IPS DF 19.7 (cell line): ENCODE data around the gene ZFC3H1.
"Not testable (repeated sequence)": the region's sequence is repeated elsewhere in the genome, so short reads cannot be mapped to it uniquely, and the experiment has no call there.

ENCODE experiments used
- DNase-seq: peaks from one replicate; pipeline ENCODE4 v3.0.0-alpha.2; 2013; ENCODE audit warnings: low read depth, low spot score

ZFC3H1 gene

DNA sequence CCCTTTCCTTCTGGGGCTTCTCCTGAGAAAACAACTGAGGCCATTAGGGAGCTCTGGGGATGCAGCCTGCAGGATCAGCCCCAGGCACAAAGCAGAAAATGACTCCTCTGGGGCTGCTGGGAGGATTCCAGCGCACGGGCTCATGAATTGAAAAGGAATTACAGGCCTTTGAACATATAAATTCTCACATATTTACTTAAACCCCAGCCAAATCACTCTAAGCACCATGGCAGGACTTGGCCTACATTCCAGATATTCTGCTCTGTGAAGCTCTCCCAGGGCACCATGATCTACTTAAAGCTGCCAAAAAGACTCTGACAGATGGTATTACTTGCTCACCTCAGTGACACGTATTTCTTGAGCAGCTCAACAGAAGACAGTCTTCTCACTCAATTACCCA lies 87.2 kb downstream of the ZFC3H1 start:
- no peak for DNase-seq

DNA sequence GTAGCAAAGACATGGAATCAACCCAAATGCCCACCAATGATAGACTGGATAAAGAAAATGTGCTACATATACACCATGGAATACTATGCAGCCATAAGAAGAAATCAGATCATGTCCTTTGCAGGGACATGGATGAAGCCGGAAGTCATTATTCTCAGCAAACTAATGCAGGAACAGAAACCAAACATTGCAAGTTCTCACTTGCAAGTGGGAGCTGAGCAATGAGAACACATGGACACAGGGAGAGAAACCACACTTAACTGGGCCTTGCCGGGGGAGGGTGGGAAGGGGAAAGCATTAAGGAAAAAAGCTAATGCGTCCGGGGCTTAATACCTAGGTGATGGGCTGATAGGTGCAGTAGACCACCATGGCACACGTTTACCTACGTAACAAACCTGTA lies 93.8 kb downstream of the ZFC3H1 start:
- DNase-seq: not testable (repeated sequence)

DNA sequence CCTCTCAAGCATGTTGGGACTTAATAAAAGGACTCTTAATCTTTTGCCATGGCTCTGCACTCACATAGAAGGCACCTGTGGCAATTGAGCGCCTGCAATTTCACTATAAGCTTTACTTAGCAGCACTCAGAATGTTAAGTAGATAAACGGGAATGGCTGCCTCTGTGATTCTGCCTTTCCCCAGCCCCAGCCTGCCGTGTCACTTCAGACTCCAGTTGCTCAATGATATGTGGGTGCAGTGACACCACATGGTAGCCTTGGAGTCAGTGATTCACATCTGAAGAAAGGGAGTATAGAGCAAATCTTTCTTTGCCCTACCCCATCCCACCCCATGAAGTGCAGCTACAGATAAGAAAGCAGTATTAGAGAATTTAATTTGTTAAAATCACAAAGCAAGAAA lies 96.1 kb downstream of the ZFC3H1 start:
- no peak for DNase-seq

DNA sequence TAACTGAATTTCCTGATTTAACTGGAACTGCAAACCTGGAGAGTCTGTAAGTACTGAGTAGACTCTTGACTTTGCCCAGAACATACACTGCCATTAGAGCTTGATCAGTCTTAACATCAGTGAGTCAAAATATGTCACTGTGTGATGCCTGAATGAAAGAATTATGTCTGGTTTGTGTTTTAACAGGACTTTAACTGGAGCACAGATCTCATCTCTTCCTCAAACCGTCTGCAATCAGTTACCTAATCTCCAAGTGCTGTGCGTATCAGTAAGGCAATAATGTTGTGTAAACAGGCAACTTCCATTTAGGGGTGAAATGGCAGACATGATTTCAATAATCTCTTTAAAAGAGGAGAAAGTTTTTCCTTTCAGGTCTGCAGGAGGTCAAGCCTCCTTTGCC lies 97.0 kb downstream of the ZFC3H1 start:
- DNase-seq: no peak

DNA sequence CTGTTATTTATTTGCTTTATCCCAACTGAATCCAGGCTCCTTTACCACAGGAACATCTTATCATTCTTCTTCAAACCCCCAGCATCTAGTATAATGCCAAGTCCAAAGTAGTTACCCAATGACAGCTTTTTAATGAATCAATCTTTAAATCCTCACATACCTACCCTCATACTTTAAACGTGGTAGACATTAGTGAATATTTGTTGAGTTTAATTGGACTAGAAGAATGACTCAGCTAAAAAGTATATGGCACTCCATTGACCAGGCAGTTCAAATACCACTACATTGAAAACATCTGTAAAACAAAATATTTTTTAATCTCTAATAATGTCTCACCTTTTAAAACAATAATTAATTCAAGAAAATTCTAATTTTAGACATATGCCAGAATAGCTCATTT lies 98.1 kb downstream of the ZFC3H1 start:
- DNase-seq: no peak

DNA sequence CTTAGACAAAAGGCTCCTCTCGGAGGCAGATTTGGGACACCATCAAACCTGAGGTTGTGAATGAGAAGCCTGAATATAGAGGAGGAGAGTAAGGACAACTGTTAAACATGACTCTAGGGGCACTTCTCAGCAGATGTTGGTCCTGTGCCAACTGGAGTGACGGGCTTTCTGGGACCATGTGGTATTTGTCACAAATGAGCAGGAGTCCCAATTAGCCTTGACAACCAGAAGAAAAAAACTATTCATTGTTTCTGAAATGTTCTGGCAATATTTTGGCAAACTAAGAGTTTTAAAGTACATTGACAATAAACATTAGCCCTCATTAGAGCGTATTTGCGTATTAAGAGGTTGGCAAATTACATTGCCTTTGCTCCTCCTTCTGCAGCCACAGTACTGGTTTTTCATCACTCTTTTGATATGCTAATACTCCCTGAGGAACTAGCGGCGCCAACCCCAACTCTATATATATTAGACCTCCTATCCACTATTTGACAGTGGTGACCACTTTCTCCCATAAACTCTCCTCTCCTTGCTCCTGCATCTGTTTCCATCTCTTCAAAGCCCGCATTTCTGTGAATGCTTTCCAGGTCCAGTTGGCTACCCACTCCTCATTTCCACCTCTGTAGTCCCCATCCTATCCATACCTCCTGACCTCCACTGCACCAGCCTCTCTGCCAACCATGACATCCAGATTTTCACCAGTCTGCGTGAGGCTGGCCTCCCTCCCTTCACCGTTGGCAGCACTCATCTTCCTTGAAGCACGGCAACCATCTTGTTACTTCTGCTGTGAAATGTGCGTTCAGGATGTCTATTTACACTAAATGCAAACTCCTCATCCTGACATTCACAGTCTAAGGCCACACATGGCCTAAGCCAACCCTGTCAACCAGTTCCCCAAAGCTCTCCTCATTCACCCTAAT lies 100.7 kb downstream of the ZFC3H1 start:
- DNase-seq: no peak
